Activated CD8-positive, alpha-beta T cell treated with anti-CD3 and anti-CD28 coated beads for 36 hours (primary cell): ENCODE results near the gene MPEG1. TPM values are rescaled to one million over a fixed set of nuclear protein-coding genes. Genes with fewer than 3 reads are reported as not detected.

Experiments used
- ATAC-seq: fragments of 200-7000 bp; cut with Tn5 transposase; one replicate; pipeline ENCODE4 v1.10.0; 2021; ENCODE audit warnings: mild to moderate bottlenecking, moderate library complexity
- CTCF ChIA-PET: fragments of 350-600 bp; sonication (Branson Sonifier 250); formaldehyde crosslinking; loops from one replicate; lab custom pipeline; 2021; ENCODE audit warnings: antibody characterized with exemption; lab: Charles Lee
- POLR2A ChIA-PET: fragments of 350-600 bp; sonication (Branson Sonifier 250); formaldehyde crosslinking; loops from one replicate; lab custom pipeline; 2021; ENCODE audit warnings: antibody characterized with exemption; lab: Charles Lee
- DNase-seq: peaks from one replicate; pipeline ENCODE4 v3.0.0-alpha.2; 2020
- H3K27ac Mint-ChIP-seq: one replicate; pipeline ENCODE4 v1.8.0; 2021; ENCODE audit warnings: mild to moderate bottlenecking, mixed read lengths
- H3K27me3 Mint-ChIP-seq: one replicate; pipeline ENCODE4 v1.8.0; 2021; ENCODE audit warnings: mixed read lengths
- H3K36me3 Mint-ChIP-seq: one replicate; pipeline ENCODE4 v1.8.0; 2021; ENCODE audit warnings: low read depth, mixed read lengths
- H3K4me1 Mint-ChIP-seq: one replicate; pipeline ENCODE4 v1.8.0; 2021; ENCODE audit warnings: low read depth, mixed read lengths
- H3K4me3 Mint-ChIP-seq: one replicate; pipeline ENCODE4 v1.8.0; 2021; ENCODE audit warnings: mild to moderate bottlenecking, moderate library complexity, mixed read lengths
- H3K9me3 Mint-ChIP-seq: one replicate; pipeline ENCODE4 v1.8.0; 2021; ENCODE audit warnings: mixed read lengths
- intact Hi-C: fragments of 100-400 bp; cut with micrococcal nuclease; formaldehyde crosslinking; loops from one replicate; pipeline ENCODE4 v1.10.0; 2022
- total RNA-seq, 2 experiments: library from RNA; stranded (reverse); gene quantifications; one replicate each; pipeline ENCODE4 v1.2.3, GENCODE V29; 2021
- TF ChIP-seq, protein P1 (sequence below): fragments of 200-600 bp; IDR thresholded peaks from one replicate; pipeline ENCODE4 v1.8.0; 2022; ENCODE audit warnings: antibody characterized with exemption, mild to moderate bottlenecking

MPEG1 gene
- total RNA-seq, 2 experiments from 2014 or later: not detected

DNA sequence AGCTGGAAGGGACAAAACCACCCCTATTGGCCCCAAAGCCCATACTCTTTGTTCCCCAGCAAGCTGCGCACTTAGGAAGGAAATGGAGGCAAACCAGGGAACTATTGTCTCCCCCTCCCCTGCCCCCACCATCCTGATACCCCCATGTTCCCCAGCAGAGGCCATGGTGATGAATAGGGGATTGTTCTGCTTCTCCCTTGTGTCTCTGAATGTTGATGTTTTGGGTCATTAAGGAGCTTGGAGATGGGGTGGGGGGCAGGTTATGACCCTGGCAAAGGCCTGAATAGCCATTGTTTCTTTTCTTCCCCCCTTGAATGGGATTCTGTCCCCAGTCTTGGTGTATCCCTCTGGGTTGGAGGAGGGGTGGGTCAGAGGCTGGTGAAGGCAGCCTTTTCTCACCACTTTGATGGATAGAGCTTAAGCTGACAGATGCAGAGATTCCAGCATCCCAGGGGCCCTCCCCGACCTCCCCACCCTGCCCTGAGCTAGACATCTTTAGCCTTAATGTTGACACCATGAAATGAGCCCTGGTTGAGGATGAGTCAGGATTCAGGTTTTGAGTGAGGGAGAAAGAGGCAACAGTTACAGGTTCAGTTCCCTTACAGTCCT, 32.5 kb downstream of the MPEG1 start:
- Mint-ChIP-seq H3K4me1 (no peaks in the 10 kb centered on the region), H3K36me3 (no peaks in the 10 kb centered on the region), H3K27me3 (no peaks in the 10 kb centered on the region), H3K9me3 (peaks cover 5% of the 10 kb centered on the region), H3K4me3 (no peak overlapping the region), H3K27ac (no peak overlapping the region)
- no peak for ATAC-seq
- TF ChIP-seq, protein P1, sequence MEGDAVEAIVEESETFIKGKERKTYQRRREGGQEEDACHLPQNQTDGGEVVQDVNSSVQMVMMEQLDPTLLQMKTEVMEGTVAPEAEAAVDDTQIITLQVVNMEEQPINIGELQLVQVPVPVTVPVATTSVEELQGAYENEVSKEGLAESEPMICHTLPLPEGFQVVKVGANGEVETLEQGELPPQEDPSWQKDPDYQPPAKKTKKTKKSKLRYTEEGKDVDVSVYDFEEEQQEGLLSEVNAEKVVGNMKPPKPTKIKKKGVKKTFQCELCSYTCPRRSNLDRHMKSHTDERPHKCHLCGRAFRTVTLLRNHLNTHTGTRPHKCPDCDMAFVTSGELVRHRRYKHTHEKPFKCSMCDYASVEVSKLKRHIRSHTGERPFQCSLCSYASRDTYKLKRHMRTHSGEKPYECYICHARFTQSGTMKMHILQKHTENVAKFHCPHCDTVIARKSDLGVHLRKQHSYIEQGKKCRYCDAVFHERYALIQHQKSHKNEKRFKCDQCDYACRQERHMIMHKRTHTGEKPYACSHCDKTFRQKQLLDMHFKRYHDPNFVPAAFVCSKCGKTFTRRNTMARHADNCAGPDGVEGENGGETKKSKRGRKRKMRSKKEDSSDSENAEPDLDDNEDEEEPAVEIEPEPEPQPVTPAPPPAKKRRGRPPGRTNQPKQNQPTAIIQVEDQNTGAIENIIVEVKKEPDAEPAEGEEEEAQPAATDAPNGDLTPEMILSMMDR: no peak
- no peak for DNase-seq
- intact Hi-C loops: no loop called here
- ChIA-PET CTCF (interaction anchor here (1.0 to 11.5 kb wide), 6 partner anchors 7 to 249 kb away, joined by 3 to 180 read pairs (median 4); partner anchors contain the start of gene DTX4), POLR2A (no interaction called here)

GRCh38 chr11:59179121-59179520, 33.6 kb downstream of the MPEG1 start:
- intact Hi-C loops: no loop called here

DNA sequence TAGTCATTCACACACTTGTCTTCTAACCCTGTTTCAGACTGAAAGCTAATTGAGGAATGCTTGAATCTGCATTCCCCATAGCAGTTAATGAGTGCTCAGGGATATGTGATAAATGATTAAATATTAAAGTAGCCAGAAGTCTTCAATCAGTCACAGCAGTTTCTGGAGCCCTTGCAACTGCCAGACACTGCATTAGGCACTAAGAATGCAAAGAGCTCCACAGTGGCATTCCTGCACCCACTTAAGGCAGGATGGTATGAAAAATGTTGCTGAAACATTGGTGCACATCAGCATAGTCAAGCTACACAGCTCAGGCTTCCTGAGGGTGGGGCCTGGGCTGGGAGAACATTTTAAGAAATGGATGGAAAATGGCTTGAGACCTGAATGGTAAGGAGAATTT, 34.3 kb downstream of the MPEG1 start:
- intact Hi-C loops: no loop called here
- Mint-ChIP-seq H3K27me3 (peaks cover 5% of the 10 kb centered on the region), H3K27ac (no peak overlapping the region), H3K4me1 (peaks cover 2% of the 10 kb centered on the region), H3K36me3 (no peaks in the 10 kb centered on the region), H3K9me3 (peaks cover 5% of the 10 kb centered on the region), H3K4me3 (no peak overlapping the region)
- ChIA-PET CTCF (interaction anchor here (1.0 to 9.9 kb wide), 3 partner anchors 7 to 120 kb away, joined by 3 to 180 read pairs (median 13); no protein-coding TSS in a partner anchor), POLR2A (no interaction called here)
- no peak for ATAC-seq
- DNase-seq: no peak
- TF ChIP-seq, protein P1: no peak

More at GRCh38 chr11:59179121-59179520, 33.6 kb downstream of the MPEG1 start:
- Mint-ChIP-seq H3K4me1 (peaks cover 1% of the 10 kb centered on the region), H3K36me3 (no peaks in the 10 kb centered on the region), H3K27me3 (peaks cover 1% of the 10 kb centered on the region), H3K9me3 (peaks cover 5% of the 10 kb centered on the region), H3K27ac (no peak overlapping the region), H3K4me3 (no peak overlapping the region)
- CTCF ChIA-PET: interaction anchor here (3.4 to 11.5 kb wide), 2 partner anchors 6 to 22 kb away, joined by 13 to 180 read pairs; partner anchors contain the start of gene DTX4
- ATAC-seq (no peak), DNase-seq (no peak)
- TF ChIP-seq, protein P1: no peak
- POLR2A ChIA-PET: no interaction called here

GRCh38 chr11:59176330-59176729, 36.4 kb downstream of the MPEG1 start:
- Mint-ChIP-seq H3K27ac (no peak overlapping the region), H3K27me3 (peaks cover 13% of the 10 kb centered on the region), H3K4me1 (peaks cover 9% of the 10 kb centered on the region), H3K36me3 (no peaks in the 10 kb centered on the region), H3K9me3 (peaks cover 5% of the 10 kb centered on the region), H3K4me3 (no peak overlapping the region)
- ChIA-PET CTCF (interaction anchor here (1.4 to 9.9 kb wide), 2 partner anchors 9 to 16 kb away, joined by 3 to 180 read pairs; no protein-coding TSS in a partner anchor), POLR2A (no interaction called here)
- intact Hi-C loops: no loop called here
- TF ChIP-seq, protein P1: no peak
- DNase-seq (no peak), ATAC-seq (no peak)

DNA sequence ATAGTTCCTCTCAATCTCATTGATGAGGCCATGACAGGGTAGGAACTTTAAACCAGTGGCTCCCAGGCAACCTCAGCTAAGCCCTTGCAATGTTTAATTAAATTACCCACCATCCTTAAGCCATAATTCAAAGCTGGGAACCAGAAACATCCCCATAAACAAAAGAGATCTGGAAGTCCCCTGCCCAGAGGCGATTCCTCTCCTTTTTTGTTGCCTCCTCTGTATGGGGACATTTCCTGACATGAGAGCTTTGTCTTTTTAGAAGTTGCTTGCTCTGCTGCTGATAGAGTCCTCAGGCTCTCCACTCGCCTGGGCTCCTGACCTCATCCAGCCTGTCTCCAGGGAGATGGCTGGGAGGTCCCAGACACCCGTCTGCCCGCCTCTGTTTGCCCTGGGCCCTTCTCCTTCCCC, 37.6 kb downstream of the MPEG1 start:
- H3K9me3 Mint-ChIP-seq: peaks cover 5% of the 10 kb centered on the region
- POLR2A ChIA-PET: interaction anchor here (1.0 to 1.5 kb wide), 3 partner anchors 11 to 19 kb away, joined by 3 to 7 read pairs (median 5); no protein-coding TSS in a partner anchor
- TF ChIP-seq, protein P1: no peak
- H3K4me3 Mint-ChIP-seq: no peak overlapping the region
- CTCF ChIA-PET: interaction anchor here (0.6 to 9.9 kb wide), 9 partner anchors 10 to 255 kb away, joined by 3 to 180 read pairs (median 5); partner anchors contain the start of gene FAM111A
- H3K27ac Mint-ChIP-seq: no peak overlapping the region
- peaks cover 9% of the 10 kb centered on the region for H3K4me1 Mint-ChIP-seq
- intact Hi-C loops: no loop called here
- ATAC-seq (no peak), DNase-seq (no peak)
- no peaks in the 10 kb centered on the region for H3K36me3 Mint-ChIP-seq
- H3K27me3 Mint-ChIP-seq: peaks cover 13% of the 10 kb centered on the region
